Epithelial cell of esophagus (primary cell): Measurements from ENCODE around the gene LRRC4C.

ENCODE experiments used
- DNase-seq: peaks from one replicate; pipeline ENCODE4 v3.0.0; 2010; ENCODE audit warnings: low read depth
- H3K4me3 ChIP-seq: 2 replicates; pipeline ENCODE4 v1.5.1; 2011; ENCODE audit warnings: mild to moderate bottlenecking, low read length, control low read depth
- CTCF ChIP-seq: IDR thresholded peaks from 2 replicates; pipeline ENCODE4 v1.5.1; 2011; ENCODE audit warnings: low read depth, mild to moderate bottlenecking, low read length, control low read depth, inconsistent platforms; ENCODE audit not compliant: insufficient read depth; ENCODE audit errors: missing control alignments

The LRRC4C gene

GRCh38 chr11:40188848-40189247 lies 1270.6 kb downstream of the LRRC4C start:
- H3K4me3 ChIP-seq, result no peak overlapping the region
- TF ChIP-seq CTCF, result no peak
- DNase-seq, result peak; percentile 42

- no peak for TF ChIP-seq CTCF
- DNase-seq, result no peak
- H3K4me3 ChIP-seq, result no peak overlapping the region
Measured at GRCh38 chr11:40187295-40187694, 1272.2 kb downstream of the LRRC4C start.

GRCh38 chr11:40186437-40187263 lies 1272.8 kb downstream of the LRRC4C start:
- TF ChIP-seq CTCF, result no peak
- peak; percentile 5 for DNase-seq
- H3K4me3 ChIP-seq, result no peak overlapping the region

GRCh38 chr11:40185793-40186192 lies 1273.7 kb downstream of the LRRC4C start:
- DNase-seq, result no peak
- no peak overlapping the region for H3K4me3 ChIP-seq
- no peak for TF ChIP-seq CTCF

GRCh38 chr11:40183073-40184064 lies 1276.1 kb downstream of the LRRC4C start:
- H3K4me3 ChIP-seq, result no peak overlapping the region
- DNase-seq, result no peak
- TF ChIP-seq CTCF, result no peak

- no peak for DNase-seq
- no peak overlapping the region for H3K4me3 ChIP-seq
- TF ChIP-seq CTCF, result no peak
Measured at GRCh38 chr11:40179541-40179940, 1279.9 kb downstream of the LRRC4C start.
